NCI-H2081 (cell line): ENCODE results near the gene MAN1C1.
A peak's percentile ranks its signal among the peaks of the same experiment; 100 is the strongest.

ENCODE experiments used
- DNase-seq, 2 experiments: peaks; one replicate each; lab custom pipeline; 2025; lab: John Stamatoyannopoulos, UW

MAN1C1 gene

GRCh38 chr1:25782608-25783201 is 166.1 kb downstream of the MAN1C1 start:
- DNase-seq, result peak; percentile 55 to 88

- DNase-seq, result no peak
Measured at GRCh38 chr1:25784575-25785051, 168.0 kb downstream of the MAN1C1 start.

- DNase-seq, result peak in 1 of 2 experiments; percentile 29
Measured at GRCh38 chr1:25785333-25786067, 168.9 kb downstream of the MAN1C1 start.

GRCh38 chr1:25786887-25787759 is 170.5 kb downstream of the MAN1C1 start:
- DNase-seq, result no peak

- DNase-seq, result no peak
Measured at GRCh38 chr1:25787760-25788166, 171.2 kb downstream of the MAN1C1 start.

- no peak for DNase-seq
Measured at GRCh38 chr1:25790472-25790871, 173.9 kb downstream of the MAN1C1 start.

GRCh38 chr1:25792115-25792514 is 175.5 kb downstream of the MAN1C1 start:
- DNase-seq, result no peak

- DNase-seq, result no peak
Measured at GRCh38 chr1:25793585-25794170, 177.1 kb downstream of the MAN1C1 start.

- no peak for DNase-seq
Measured at GRCh38 chr1:25794325-25794724, 177.7 kb downstream of the MAN1C1 start.

GRCh38 chr1:25795211-25795610 is 178.6 kb downstream of the MAN1C1 start:
- no peak for DNase-seq

- DNase-seq, result peak; percentile 82 to 94
Measured at GRCh38 chr1:25795946-25796810, 179.6 kb downstream of the MAN1C1 start.

- DNase-seq, result peak; percentile 88 to 94
Measured at GRCh38 chr1:25796811-25797458, 180.3 kb downstream of the MAN1C1 start.

GRCh38 chr1:25797939-25798338 is 181.3 kb downstream of the MAN1C1 start:
- DNase-seq, result no peak

GRCh38 chr1:25798666-25799351 is 182.2 kb downstream of the MAN1C1 start:
- DNase-seq, result no peak

GRCh38 chr1:25799352-25799934 is 182.9 kb downstream of the MAN1C1 start:
- DNase-seq, result no peak

GRCh38 chr1:25799935-25800702 is 183.5 kb downstream of the MAN1C1 start, which contains the start of gene SELENON:
TSS of gene SELENON (plus strand) at chr1:25800193. CDS start at chr1:25800231, 38 bp downstream.
- peak; percentile 14 to 51 for DNase-seq

GRCh38 chr1:25800703-25801377 is 184.2 kb downstream of the MAN1C1 start:
- DNase-seq, result no peak

- no peak for DNase-seq
Measured at GRCh38 chr1:25802915-25803314, 186.3 kb downstream of the MAN1C1 start.
